Stimulated activated CD4-positive, alpha-beta T cell treated with anti-CD3 and anti-CD28 coated beads, TNF-alpha, amount 100 ng/mL, for 1 hour (primary cell): ENCODE results near the gene USP12.
"Not testable (repeated sequence)": the region's sequence is repeated elsewhere in the genome, so short reads cannot be mapped to it uniquely, and the experiment has no call there.

Experiments used
- DNase-seq, 3 donors: peaks; one replicate each; pipeline ENCODE4 v3.0.0-alpha.2; 2020; ENCODE audit warnings: low read depth in 3 of 3, low spot score in 1 of 3

USP12 gene, protein sequence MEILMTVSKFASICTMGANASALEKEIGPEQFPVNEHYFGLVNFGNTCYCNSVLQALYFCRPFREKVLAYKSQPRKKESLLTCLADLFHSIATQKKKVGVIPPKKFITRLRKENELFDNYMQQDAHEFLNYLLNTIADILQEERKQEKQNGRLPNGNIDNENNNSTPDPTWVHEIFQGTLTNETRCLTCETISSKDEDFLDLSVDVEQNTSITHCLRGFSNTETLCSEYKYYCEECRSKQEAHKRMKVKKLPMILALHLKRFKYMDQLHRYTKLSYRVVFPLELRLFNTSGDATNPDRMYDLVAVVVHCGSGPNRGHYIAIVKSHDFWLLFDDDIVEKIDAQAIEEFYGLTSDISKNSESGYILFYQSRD

GRCh38 chr13:27171244-27171826, at the start of gene USP12:
USP12 (minus strand) TSS chr13:27171811; CDS start chr13:27171639, 172 bp downstream.
- peak in 1 of 3 donors; percentile 30 for DNase-seq

GRCh38 chr13:27219611-27220010, 48.0 kb upstream of the USP12 start:
- DNase-seq: no peak

DNA sequence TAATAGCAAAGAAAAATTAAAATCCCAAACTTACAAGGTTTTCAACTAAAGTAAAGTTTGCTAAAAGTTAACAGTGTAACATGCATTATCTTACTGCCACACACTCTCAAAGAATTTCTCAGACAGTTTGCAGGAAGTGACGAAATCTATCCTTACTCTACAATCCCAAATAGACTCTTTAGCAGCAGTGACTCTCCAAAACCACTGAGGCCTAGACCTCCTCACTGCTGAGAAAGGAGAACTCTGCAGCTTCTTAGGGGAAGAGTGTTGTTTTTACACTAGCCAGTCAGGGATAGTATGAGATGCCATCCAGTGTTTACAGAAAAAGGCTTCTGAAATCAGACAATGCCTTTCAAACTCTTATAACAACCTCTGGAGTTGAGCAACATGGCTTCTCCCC, 47.2 kb upstream of the USP12 start:
- not testable (repeated sequence) for DNase-seq

- DNase-seq: not testable (repeated sequence)
Observed at GRCh38 chr13:27217791-27218190, 46.2 kb upstream of the USP12 start.

- DNase-seq: not testable (repeated sequence)
Observed at GRCh38 chr13:27213386-27213785, 41.8 kb upstream of the USP12 start.

DNA sequence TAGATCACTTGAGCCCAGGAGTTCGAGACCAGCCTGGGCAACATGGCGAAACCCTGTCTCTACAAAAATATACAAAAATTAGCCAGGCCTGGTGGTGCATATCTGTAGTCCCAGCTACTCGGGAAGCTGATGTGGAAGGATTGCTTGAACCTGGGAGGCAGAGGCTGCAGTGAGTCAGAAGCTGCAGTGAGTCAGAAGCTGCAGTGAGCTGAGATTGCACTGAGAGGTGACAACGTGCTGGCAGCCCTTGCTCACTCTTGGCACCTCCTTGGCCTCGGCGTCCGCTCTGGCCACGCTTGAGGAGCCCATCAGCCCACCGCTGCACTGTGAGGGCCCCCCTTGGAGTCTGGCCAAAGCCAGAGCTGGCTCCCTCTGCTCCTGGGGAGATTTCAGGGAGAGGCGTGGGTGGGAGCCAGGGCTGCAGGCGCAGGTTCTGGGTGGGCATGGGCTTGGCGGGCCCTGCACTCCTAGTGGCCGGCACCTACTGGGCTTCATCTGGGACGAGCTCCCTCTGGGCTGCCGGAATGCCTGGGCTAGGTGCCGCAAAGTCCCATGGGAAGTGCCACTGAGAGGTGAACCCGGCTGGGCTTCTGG, 40.3 kb upstream of the USP12 start:
- no peak for DNase-seq

GRCh38 chr13:27211271-27211670, 39.7 kb upstream of the USP12 start:
- DNase-seq: no peak

DNA sequence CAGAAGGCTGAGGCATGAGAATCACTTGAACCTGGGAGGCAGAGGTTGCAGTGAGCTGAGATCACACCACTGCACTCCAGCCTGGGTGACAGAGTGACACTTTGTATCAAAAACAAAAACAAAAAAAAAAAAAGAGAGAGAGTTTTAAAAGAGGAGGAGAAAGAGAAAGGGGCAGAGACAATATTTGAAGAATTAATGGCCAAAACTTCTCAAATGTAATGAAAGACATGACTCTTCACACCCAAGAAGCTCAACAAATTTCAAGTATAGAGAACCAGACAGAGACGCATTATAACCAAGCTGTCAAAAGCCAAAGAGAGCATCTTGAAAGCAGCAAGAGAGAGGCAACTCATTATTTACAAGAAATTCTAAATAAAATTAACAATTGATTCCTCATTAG, 36.9 kb upstream of the USP12 start:
- no peak for DNase-seq

GRCh38 chr13:27203854-27204253, 32.2 kb upstream of the USP12 start:
- DNase-seq: no peak

GRCh38 chr13:27203186-27203585, 31.6 kb upstream of the USP12 start:
- DNase-seq: no peak

- DNase-seq: no peak
Observed at GRCh38 chr13:27201661-27202060, 30.1 kb upstream of the USP12 start.

DNA sequence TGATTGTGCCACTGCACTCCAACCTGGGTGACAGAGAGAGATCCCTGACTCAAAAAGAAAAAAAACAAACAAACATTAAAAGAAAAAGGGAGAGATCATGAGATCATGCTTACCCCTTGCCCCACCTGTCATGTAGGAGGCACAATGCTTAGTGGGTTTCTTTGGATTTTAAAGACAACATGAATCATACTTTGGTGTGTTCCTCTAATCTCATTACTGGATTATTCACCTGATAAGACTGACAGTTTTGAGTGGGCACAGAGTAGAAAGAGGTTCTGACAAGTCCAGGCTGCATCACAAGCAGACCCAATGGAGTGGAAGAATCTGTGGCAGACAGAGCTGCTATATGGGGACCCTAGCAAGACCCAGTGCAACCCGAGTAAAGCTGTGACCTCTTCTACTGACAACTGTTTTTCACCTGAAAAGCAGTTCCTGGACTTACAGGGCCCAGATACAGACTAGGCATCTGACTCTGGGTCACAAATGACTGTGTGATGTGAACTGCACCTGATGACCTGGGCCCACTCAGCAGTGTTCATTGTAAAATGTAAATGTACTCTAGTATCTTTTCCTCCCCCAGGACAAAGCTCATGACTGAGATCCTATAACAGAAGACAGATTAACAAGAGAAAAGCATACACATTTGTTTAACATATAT, 28.9 kb upstream of the USP12 start:
- DNase-seq: no peak

DNA sequence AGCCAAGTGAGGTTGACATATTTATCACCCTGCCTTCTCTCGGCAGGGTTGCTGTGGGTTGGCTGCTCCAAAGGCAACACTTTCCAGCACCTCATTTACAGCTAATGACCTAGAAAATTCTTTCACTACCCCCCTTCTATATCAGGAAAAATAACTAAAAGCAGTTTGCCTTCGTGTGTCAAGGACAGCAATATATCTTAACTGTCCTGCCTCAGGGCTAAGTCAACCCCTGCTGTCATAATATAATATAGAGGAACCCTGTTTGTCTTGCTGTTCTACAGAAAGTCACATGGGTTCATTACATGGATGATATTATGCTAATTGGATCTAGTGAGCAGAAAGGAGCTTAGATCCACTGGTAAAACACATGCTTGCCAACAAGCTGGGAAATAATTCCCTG, 28.1 kb upstream of the USP12 start:
- no peak for DNase-seq

DNA sequence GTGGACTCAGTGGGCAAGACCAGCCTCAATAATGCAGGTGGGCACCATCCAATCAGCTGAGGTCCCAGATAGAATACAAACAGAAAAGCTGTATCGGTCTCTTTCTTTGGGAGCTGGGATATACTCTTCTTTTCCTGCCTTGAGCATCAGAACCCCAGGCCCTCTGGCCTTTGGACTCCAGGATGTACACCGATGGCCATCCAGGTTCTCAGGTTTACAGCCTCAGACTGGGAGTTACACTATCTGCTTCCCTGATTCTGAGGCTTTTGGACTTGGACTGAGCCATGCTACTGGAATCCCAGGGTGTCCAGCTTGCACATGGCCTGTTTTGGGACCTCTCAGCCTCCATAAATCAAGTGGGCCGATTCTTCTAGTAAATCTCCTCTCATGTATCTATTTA, 27.6 kb upstream of the USP12 start:
- no peak for DNase-seq

- DNase-seq: no peak
Observed at GRCh38 chr13:27194895-27195764, 23.5 kb upstream of the USP12 start.

DNA sequence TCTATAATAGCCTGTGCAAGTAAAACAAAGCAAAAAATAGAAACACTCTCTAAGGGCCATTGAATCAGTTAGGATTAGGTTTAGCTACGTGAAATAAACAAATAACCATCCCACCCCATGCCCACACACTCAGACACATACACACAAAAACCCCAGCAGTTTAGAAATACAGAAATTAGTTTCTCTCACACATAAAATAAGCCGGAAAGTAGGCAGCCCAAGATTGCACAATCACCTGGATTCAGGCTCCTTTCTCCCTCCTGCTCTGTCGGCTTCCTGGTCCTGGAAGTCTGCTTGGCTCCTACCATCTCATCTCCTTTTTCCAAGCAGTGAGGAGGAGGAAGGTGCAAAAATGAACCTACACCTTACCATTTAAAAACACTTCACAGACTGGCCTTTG, 22.6 kb upstream of the USP12 start:
- no peak for DNase-seq

- no peak for DNase-seq
Observed at GRCh38 chr13:27193496-27193895, 21.9 kb upstream of the USP12 start.

GRCh38 chr13:27192973-27193372, 21.4 kb upstream of the USP12 start:
- DNase-seq: no peak

DNA sequence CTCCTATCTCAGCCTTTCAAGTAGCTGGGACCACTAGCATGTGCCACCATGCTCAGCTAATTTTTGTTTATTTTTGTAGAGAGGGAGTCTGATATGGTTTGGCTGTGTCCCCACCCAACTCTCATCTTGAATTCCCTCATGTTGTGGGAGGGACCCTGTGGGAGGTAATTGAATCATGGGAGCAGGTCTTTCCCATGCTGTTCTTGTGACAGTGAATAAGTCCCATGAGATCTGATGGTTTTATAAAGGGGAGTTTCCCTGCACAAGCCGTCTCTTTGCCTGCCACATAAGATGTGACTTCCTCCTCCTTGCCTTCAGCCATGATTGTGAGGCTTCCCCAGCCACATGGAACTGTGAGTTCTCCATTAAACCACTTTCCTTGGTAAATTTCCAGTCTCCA, 20.8 kb upstream of the USP12 start:
- DNase-seq: not testable (repeated sequence)

GRCh38 chr13:27189192-27189591, 17.6 kb upstream of the USP12 start:
- no peak for DNase-seq

DNA sequence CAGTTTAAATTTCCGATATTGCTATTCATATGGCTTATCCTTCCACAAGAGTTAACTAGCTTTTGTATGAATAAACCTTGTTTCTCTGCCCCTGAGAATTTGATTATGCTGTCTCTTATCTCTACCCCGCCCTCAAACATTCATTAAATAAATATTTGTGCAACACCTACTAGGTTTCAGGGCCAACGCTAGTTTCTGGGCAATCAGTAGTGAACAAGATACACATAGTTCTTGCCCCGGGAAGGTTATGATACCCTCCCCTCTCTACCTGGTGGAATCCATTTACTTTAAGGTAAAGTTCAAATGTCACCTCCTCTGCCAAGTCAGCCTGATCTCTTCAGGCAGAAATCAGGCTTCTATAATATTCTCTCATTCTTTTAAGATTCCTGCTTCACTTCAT, 16.6 kb upstream of the USP12 start:
- no peak for DNase-seq
